Panc1 (cell line): ENCODE data around the gene TEK. TPM values are rescaled to one million over a fixed set of nuclear protein-coding genes. Genes with fewer than 3 reads are reported as not detected.

Source experiments
- ATAC-seq: fragments of 200-7000 bp; cut with Tn5 transposase; 2 replicates; pipeline ENCODE4 v1.9.1; 2020; ENCODE audit warnings: mild to moderate bottlenecking, moderate library complexity
- BruUV-seq: library from RNA; stranded (reverse); fragments of 400-500 nt; replicated peaks from 2 replicates; lab custom pipeline; 2021; lab: Mats Ljungman, UMichigan
- CTCF ChIA-PET: fragments of 300-600 bp; sonication (Branson Sonifier 250); formaldehyde crosslinking; loops from one replicate; lab custom pipeline; 2022; ENCODE audit warnings: antibody characterized with exemption; lab: Charles Lee
- POLR2A ChIA-PET: fragments of 300-600 bp; sonication (Branson Sonifier 250); formaldehyde crosslinking; loops from one replicate; lab custom pipeline; 2022; ENCODE audit warnings: antibody characterized with exemption; lab: Charles Lee
- DNase-seq: peaks from one replicate; pipeline ENCODE4 v3.0.0-alpha.2; 2010; ENCODE audit warnings: low read depth, low spot score
- H3K27ac ChIP-seq: 2 replicates; pipeline ENCODE4 v1.5.1; 2011; ENCODE audit warnings: mild to moderate bottlenecking, low read length, inconsistent platforms
- H3K27me3 ChIP-seq: fragments of 200-500 bp; sonication (Bioruptor generic); 2 replicates; pipeline ENCODE4 v1.6.0; 2014; ENCODE audit warnings: low read length, inconsistent platforms; ENCODE audit not compliant: control insufficient read depth, insufficient read depth
- H3K36me3 ChIP-seq: fragments of 200-500 bp; sonication (Bioruptor generic); 2 replicates; pipeline ENCODE4 v1.5.1; 2014; ENCODE audit warnings: inconsistent platforms, mild to moderate bottlenecking, low read length, moderate library complexity; ENCODE audit not compliant: control insufficient read depth, insufficient read depth
- H3K4me1 ChIP-seq: 2 replicates; pipeline ENCODE4 v1.5.1; 2011; ENCODE audit warnings: inconsistent platforms, mild to moderate bottlenecking, low read length, moderate library complexity; ENCODE audit not compliant: control insufficient read depth, insufficient read depth
- H3K4me3 ChIP-seq, 2 experiments: 2 replicates each; pipeline ENCODE4 v1.5.1; 2011 to 2012; ENCODE audit warnings: low read depth in 2 of 2, low read length in 2 of 2, mild to moderate bottlenecking in 2 of 2, inconsistent platforms in 1 of 2, moderate library complexity in 1 of 2
- H3K9me3 ChIP-seq: fragments of 200-500 bp; sonication (Bioruptor generic); 2 replicates; pipeline ENCODE4 v1.5.1; 2014; ENCODE audit warnings: low read depth, mild to moderate bottlenecking, inconsistent platforms, low read length, moderate library complexity; ENCODE audit not compliant: control insufficient read depth, insufficient read depth
- CTCF ChIP-seq: fragments of 450-650 bp; IDR thresholded peaks from 2 replicates; pipeline ENCODE4 v1.5.1; 2017; ENCODE audit warnings: mild to moderate bottlenecking
- POLR2AphosphoS5 ChIP-seq: IDR thresholded peaks from 2 replicates; pipeline ENCODE4 v1.6.1; 2012; ENCODE audit warnings: mild to moderate bottlenecking, low read depth, low read length, moderate library complexity
- REST ChIP-seq, 2 experiments: IDR thresholded peaks; 2 replicates each; pipeline ENCODE4 v1.6.1; 2011 to 2012; ENCODE audit warnings: low read depth in 2 of 2, control low read depth in 1 of 2, low read length in 1 of 2, mild to moderate bottlenecking in 1 of 2, moderate library complexity in 1 of 2; ENCODE audit not compliant: insufficient read depth in 1 of 2
- SIN3A ChIP-seq: IDR thresholded peaks from 2 replicates; pipeline ENCODE4 v1.6.1; 2012; ENCODE audit warnings: low read depth, mild to moderate bottlenecking, low read length, moderate library complexity, borderline replicate concordance; ENCODE audit not compliant: insufficient read depth
- TCF7L2 ChIP-seq: IDR thresholded peaks from 2 replicates; pipeline ENCODE4 v1.6.1; 2011; ENCODE audit warnings: mild to moderate bottlenecking, low read depth, low read length, inconsistent platforms
- in situ Hi-C: cut with HindIII; loops from 2 replicates; pipeline ENCODE4 v1.10.0; 2016; ENCODE audit warnings: low sequenced_read_pairs, low pct_unique_long_range_greater_than_20kb
- intact Hi-C: fragments of 100-400 bp; cut with micrococcal nuclease; formaldehyde crosslinking; loops from one replicate; pipeline ENCODE4 v1.10.0; 2022; ENCODE audit not compliant: unreplicated experiment
- total RNA-seq: library from RNA; stranded (reverse); gene quantifications from one replicate; pipeline ENCODE4 v1.2.1, GENCODE V29; 2021; ENCODE audit not compliant: unreplicated experiment

Gene TEK
- total RNA-seq, 1 experiment from 2014 or later = not detected

- ATAC-seq (no peak), DNase-seq (no peak)
- TF ChIP-seq TCF7L2 = no peak
- TF ChIP-seq POLR2AphosphoS5 = no peak
- TF ChIP-seq CTCF = no peak
- TF ChIP-seq REST (IDR thresholded peaks at IDR 0.05; ENCODE audit: insufficient read depth in 1 of 2, low read depth in 2 of 2, low read length in 1 of 2) = no peak
- no peak for TF ChIP-seq SIN3A
- Histone ChIP-seq H3K27me3 (no peaks in the 10 kb centered on the region), H3K36me3 (no peaks in the 10 kb centered on the region), H3K4me1 (no peaks in the 10 kb centered on the region), H3K27ac (no peak overlapping the region), H3K4me3 (no peak overlapping the region), H3K9me3 (no peaks in the 10 kb centered on the region)
- in situ Hi-C loops (no loop called here), intact Hi-C loops (no loop called here)
- CTCF ChIA-PET = no interaction called here
- no TSS peak for BruUV-seq
- POLR2A ChIA-PET = no interaction called here
Measured at GRCh38 chr9:27206041-27206440, 97.0 kb downstream of the TEK start.

GRCh38 chr9:27209034-27209433 lies 100.0 kb downstream of the TEK start:
- in situ Hi-C loops (no loop called here), intact Hi-C loops (no loop called here)
- ChIA-PET CTCF (no interaction called here), POLR2A (no interaction called here)
- TF ChIP-seq POLR2AphosphoS5 (no peak), TCF7L2 (no peak), SIN3A (no peak), CTCF (no peak), REST (IDR thresholded peaks at IDR 0.05; ENCODE audit: insufficient read depth in 1 of 2, low read depth in 2 of 2, low read length in 1 of 2) (no peak)
- Histone ChIP-seq H3K4me1 (no peaks in the 10 kb centered on the region), H3K36me3 (no peaks in the 10 kb centered on the region), H3K4me3 (no peak overlapping the region), H3K27me3 (no peaks in the 10 kb centered on the region), H3K9me3 (no peaks in the 10 kb centered on the region), H3K27ac (no peak overlapping the region)
- DNase-seq (no peak), ATAC-seq (no peak)
- no TSS peak for BruUV-seq
